HepG2 (cell line): ENCODE data around the gene SAMMSON. TPM values are rescaled to one million over a fixed set of nuclear protein-coding genes. Genes with fewer than 3 reads are reported as not detected.

ENCODE experiments used
- ATAC-seq: fragments of 200-7000 bp; cut with Tn5 transposase; 3 replicates; pipeline ENCODE4 v1.9.1; 2020; ENCODE audit warnings: mild to moderate bottlenecking, moderate library complexity
- BruUV-seq: library from RNA; stranded (reverse); fragments of 400-500 nt; replicated peaks from 2 replicates; lab custom pipeline; 2021; lab: Mats Ljungman, UMichigan
- CTCF ChIA-PET: fragments of 300-600 bp; formaldehyde crosslinking; extraction: SDS; loops from one replicate; lab custom pipeline; 2021; ENCODE audit warnings: low total read pairs, inconsistent platforms, low intra/inter-chr PET ratio; lab: Yijun Ruan, JAX
- POLR2A ChIA-PET: fragments of 350-600 bp; sonication (Branson Sonifier 250); formaldehyde crosslinking; loops from one replicate; lab custom pipeline; 2020; ENCODE audit warnings: antibody characterized with exemption, inconsistent platforms; lab: Yijun Ruan, JAX
- DNase-seq: peaks from one replicate; pipeline ENCODE4 v3.0.0-alpha.2; 2015; ENCODE audit warnings: low spot score
- FAIRE-seq: peaks from 3 replicates; lab custom pipeline; 2011; peaks lifted over from hg19 to GRCh38; lab: Jason Lieb, UNC
- H2AFZ ChIP-seq: one replicate; pipeline ENCODE4 v1.6.1; 2011; ENCODE audit warnings: low read length, inconsistent platforms
- H3K27ac ChIP-seq: fragments of 300-600 bp; 3 replicates; pipeline ENCODE4 v1.8.0; 2011; ENCODE audit warnings: mixed run types, mild to moderate bottlenecking, mixed read lengths, low read length, inconsistent platforms; ENCODE audit not compliant: insufficient read depth; ENCODE audit errors: extremely low read length
- H3K27me3 ChIP-seq, 2 experiments: fragments of 200-600 bp in 1 of 2; 2 replicates in 1 of 2; 3 replicates in 1 of 2; pipeline versions ENCODE4 v1.6.0 to v1.8.0; 2011; ENCODE audit warnings: low read length in 2 of 2, mild to moderate bottlenecking in 2 of 2, moderate library complexity in 2 of 2, inconsistent platforms in 1 of 2; ENCODE audit not compliant: insufficient read depth in 2 of 2, control insufficient read depth in 1 of 2
- H3K36me3 ChIP-seq, 2 experiments: fragments of 200-600 bp in 1 of 2; replicated peaks in 1 of 2; 2 replicates in 1 of 2; 3 replicates in 1 of 2; pipeline versions ENCODE4 v1.5.1 to v1.8.0; 2011; ENCODE audit warnings: low read length in 2 of 2, inconsistent platforms in 1 of 2; ENCODE audit not compliant: insufficient read depth in 2 of 2, control insufficient read depth in 1 of 2
- H3K4me1 ChIP-seq: 2 replicates; pipeline ENCODE4 v1.5.1; 2012; ENCODE audit warnings: low read length, inconsistent platforms; ENCODE audit not compliant: insufficient read depth
- H3K4me2 ChIP-seq: 2 replicates; pipeline ENCODE4 v1.6.0; 2011; ENCODE audit warnings: low read depth, low read length, inconsistent platforms
- H3K4me3 ChIP-seq, 3 experiments: fragments of 200-600 bp in 1 of 3; sonication (generic), shearing (Covaris generic) in 1 of 3; replicated peaks in 1 of 3; 2 replicates each; pipeline ENCODE4 v1.5.1; 2011 to 2016; ENCODE audit warnings: low read length in 3 of 3, inconsistent platforms in 2 of 3, low read depth in 2 of 3, mild to moderate bottlenecking in 2 of 3, control low read depth in 1 of 3, mixed read lengths in 1 of 3; ENCODE audit not compliant: insufficient read depth in 1 of 3
- H3K79me2 ChIP-seq: one replicate; pipeline ENCODE4 v1.6.1; 2011; ENCODE audit warnings: low read length, inconsistent platforms; ENCODE audit not compliant: insufficient read depth
- H3K9ac ChIP-seq: 2 replicates; pipeline ENCODE4 v1.6.0; 2011; ENCODE audit warnings: mild to moderate bottlenecking, low read depth, low read length, inconsistent platforms; ENCODE audit not compliant: insufficient read depth
- H3K9me3 ChIP-seq: 2 replicates; pipeline ENCODE4 v1.5.1; 2012; ENCODE audit warnings: mild to moderate bottlenecking, low read length
- H4K20me1 ChIP-seq: 2 replicates; pipeline ENCODE4 v1.6.0; 2011; ENCODE audit warnings: inconsistent platforms, mild to moderate bottlenecking, low read length, moderate library complexity; ENCODE audit not compliant: insufficient read depth
- DR1 ChIP-seq: sonication (generic); formaldehyde crosslinking; IDR thresholded peaks from 2 replicates; pipeline ENCODE4 v1.8.0; 2021; ENCODE audit warnings: mild to moderate bottlenecking, missing genetic modification reagents, inconsistent platforms
- ELF3 ChIP-seq: IDR thresholded peaks from 2 replicates; pipeline ENCODE4 v1.6.1; 2016; ENCODE audit warnings: missing genetic modification reagents, missing compliant biosample characterization
- GATAD2A ChIP-seq: IDR thresholded peaks from 2 replicates; pipeline ENCODE4 v1.6.1; 2016
- HMGA1 ChIP-seq: sonication (generic); formaldehyde crosslinking; conservative IDR thresholded peaks from 2 replicates; pipeline ENCODE4 v1.4.0; 2020; ENCODE audit warnings: missing genetic modification reagents
- RARA ChIP-seq: IDR thresholded peaks from 2 replicates; pipeline ENCODE4 v1.6.1; 2016; ENCODE audit warnings: missing genetic modification reagents, missing compliant biosample characterization
- TBL1XR1 ChIP-seq: fragments of 150-350 bp; IDR thresholded peaks from 2 replicates; pipeline ENCODE4 v1.6.1; 2014; ENCODE audit warnings: borderline replicate concordance, low read length; ENCODE audit not compliant: partially characterized antibody
- ZFY ChIP-seq: sonication (generic); formaldehyde crosslinking; IDR thresholded peaks from 2 replicates; pipeline ENCODE4 v1.4.0; 2020; ENCODE audit warnings: missing genetic modification reagents
- ZNF547 ChIP-seq: sonication (generic); formaldehyde crosslinking; IDR thresholded peaks from 2 replicates; pipeline ENCODE4 v1.5.1; 2020; ENCODE audit warnings: mild to moderate bottlenecking, missing genetic modification reagents
- ZNF564 ChIP-seq: sonication (generic); formaldehyde crosslinking; IDR thresholded peaks from 2 replicates; pipeline ENCODE4 v1.8.1; 2023; ENCODE audit warnings: mild to moderate bottlenecking, missing genetic modification reagents
- ZNF644 ChIP-seq: IDR thresholded peaks from 2 replicates; pipeline ENCODE4 v1.6.1; 2016; ENCODE audit warnings: low read depth
- ZNF674 ChIP-seq: sonication (generic); formaldehyde crosslinking; IDR thresholded peaks from 2 replicates; pipeline ENCODE4 v1.5.0; 2020; ENCODE audit warnings: low read depth, mild to moderate bottlenecking, missing genetic modification reagents
- WGBS: methylation state at CpG from one replicate; pipeline ENCODE4 v1.1.6; 2017; ENCODE audit warnings: low lambda C conversion rate; 5-methylcytosine and 5-hydroxymethylcytosine counted together
- in situ Hi-C: cut with HindIII; loops from 2 replicates; pipeline ENCODE4 v1.10.0; 2017; ENCODE audit warnings: low pct_unique_long_range_greater_than_20kb; ENCODE audit not compliant: extremely low pct_ligation_motif_present
- intact Hi-C: fragments of 100-400 bp; cut with micrococcal nuclease; formaldehyde crosslinking; loops from one replicate; pipeline ENCODE4 v1.10.0; 2022; ENCODE audit not compliant: unreplicated experiment
- polyA plus RNA-seq, 8 experiments: library from polyadenylated mRNA; depleted of rRNA in 3 of 8; stranded (reverse) in 7 of 8; unstranded in 1 of 8; fragments of >200 nt; fragmentation: Illumina TruSeq in 4 of 8; extraction: Trizol in 4 of 8; gene quantifications; 2 replicates each; pipeline versions ENCODE4 v1.2.1 to v1.2.3, GENCODE V29; 2011 to 2016; ENCODE audit warnings: low read depth in 4 of 8, missing spikeins in 1 of 8, mixed read lengths in 1 of 8; ENCODE audit not compliant: insufficient read depth in 1 of 8
- total RNA-seq, 5 experiments: library from RNA; depleted of rRNA; stranded (reverse); fragments of >200 nt; fragmentation: Illumina TruSeq; extraction: Trizol; gene quantifications; 2 replicates each; pipeline ENCODE4 v1.2.3, GENCODE V29; 2016; ENCODE audit warnings: low read depth in 1 of 5
- TF ChIP-seq, protein P1 (sequence below): sonication (generic); formaldehyde crosslinking; IDR thresholded peaks from 2 replicates; pipeline ENCODE4 v1.8.0; 2022; ENCODE audit warnings: missing genetic modification reagents, mild to moderate bottlenecking, borderline replicate concordance
- TF ChIP-seq, protein P2 (sequence below): sonication (generic); formaldehyde crosslinking; IDR thresholded peaks from 2 replicates; pipeline ENCODE4 v1.9.0; 2021; ENCODE audit warnings: missing genetic modification reagents, mild to moderate bottlenecking, borderline replicate concordance

Gene SAMMSON
- total and polyA plus RNA-seq, 2 of the 13 experiments (the other 11 are each of a cell fraction or from before 2014, with no cell fraction given), result not detected

DNA sequence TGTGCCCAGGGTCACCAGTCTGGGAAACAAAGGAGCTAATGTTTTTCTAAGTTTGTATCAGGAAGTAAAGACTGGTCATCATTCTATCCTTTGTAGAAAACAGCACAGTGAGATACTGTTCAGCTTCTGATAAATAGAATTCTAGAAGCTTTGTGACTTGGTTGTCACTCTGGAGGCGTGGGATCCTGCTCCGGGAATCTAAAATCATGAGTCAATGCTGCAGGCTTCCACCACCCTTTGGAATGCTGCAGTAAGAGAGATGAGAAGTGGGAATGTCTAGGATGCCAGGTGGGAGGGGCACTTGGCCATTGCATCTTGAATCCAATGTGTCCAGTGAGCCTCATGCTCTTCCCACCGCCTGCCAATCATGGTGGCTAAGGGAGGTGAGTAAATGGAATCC, 40.9 kb downstream of the SAMMSON start:
- no peaks in the 10 kb centered on the region for H3K27me3 ChIP-seq
- DNase-seq (no peak), FAIRE-seq (no peak), ATAC-seq (no peak)
- H3K79me2 ChIP-seq, result no peaks in the 10 kb centered on the region
- intact Hi-C loops (no loop called here), in situ Hi-C loops (no loop called here)
- H3K9me3 ChIP-seq, result no peaks in the 10 kb centered on the region
- ChIA-PET CTCF (no interaction called here), POLR2A (no interaction called here)
- no peaks in the 10 kb centered on the region for H4K20me1 ChIP-seq
- no peak overlapping the region for H3K9ac ChIP-seq
- no peaks in the 10 kb centered on the region for H3K4me1 ChIP-seq
- TF ChIP-seq ZNF674 (CRISPR knock-in tag) (no peak), TBL1XR1 (no peak), HMGA1 (CRISPR knock-in tag) (no peak), ELF3 (CRISPR knock-in tag) (no peak), ZFY (CRISPR knock-in tag) (no peak), ZNF547 (CRISPR knock-in tag) (no peak), ZNF644 (CRISPR knock-in tag) (no peak), DR1 (no peak), ZNF564 (CRISPR knock-in tag) (no peak), RARA (no peak), GATAD2A (CRISPR knock-in tag) (no peak)
- TF ChIP-seq, protein P1, sequence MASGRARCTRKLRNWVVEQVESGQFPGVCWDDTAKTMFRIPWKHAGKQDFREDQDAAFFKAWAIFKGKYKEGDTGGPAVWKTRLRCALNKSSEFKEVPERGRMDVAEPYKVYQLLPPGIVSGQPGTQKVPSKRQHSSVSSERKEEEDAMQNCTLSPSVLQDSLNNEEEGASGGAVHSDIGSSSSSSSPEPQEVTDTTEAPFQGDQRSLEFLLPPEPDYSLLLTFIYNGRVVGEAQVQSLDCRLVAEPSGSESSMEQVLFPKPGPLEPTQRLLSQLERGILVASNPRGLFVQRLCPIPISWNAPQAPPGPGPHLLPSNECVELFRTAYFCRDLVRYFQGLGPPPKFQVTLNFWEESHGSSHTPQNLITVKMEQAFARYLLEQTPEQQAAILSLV (CRISPR knock-in tag), result no peak
- TF ChIP-seq, protein P2, sequence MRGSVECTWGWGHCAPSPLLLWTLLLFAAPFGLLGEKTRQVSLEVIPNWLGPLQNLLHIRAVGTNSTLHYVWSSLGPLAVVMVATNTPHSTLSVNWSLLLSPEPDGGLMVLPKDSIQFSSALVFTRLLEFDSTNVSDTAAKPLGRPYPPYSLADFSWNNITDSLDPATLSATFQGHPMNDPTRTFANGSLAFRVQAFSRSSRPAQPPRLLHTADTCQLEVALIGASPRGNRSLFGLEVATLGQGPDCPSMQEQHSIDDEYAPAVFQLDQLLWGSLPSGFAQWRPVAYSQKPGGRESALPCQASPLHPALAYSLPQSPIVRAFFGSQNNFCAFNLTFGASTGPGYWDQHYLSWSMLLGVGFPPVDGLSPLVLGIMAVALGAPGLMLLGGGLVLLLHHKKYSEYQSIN (CRISPR knock-in tag), result no peak
- no peak overlapping the region for H3K27ac ChIP-seq
- no TSS peak for BruUV-seq
- no peak overlapping the region for H3K4me2 ChIP-seq
- H3K36me3 ChIP-seq, result no peaks in the 10 kb centered on the region
- H2AFZ ChIP-seq, result no peak overlapping the region
- WGBS, result 0% methylated on average over 3 of the region's 3 CpGs
- H3K4me3 ChIP-seq, result no peak overlapping the region
